HG02678 (cell line): ENCODE results near the gene PRKCE.
A peak's percentile ranks its signal among the peaks of the same experiment; 100 is the strongest.

ENCODE experiments used
- ATAC-seq: cut with Tn5 transposase; IDR thresholded peaks from one replicate; pipeline ENCODE4 v1.9.1; 2021; ENCODE audit warnings: mild to moderate bottlenecking, moderate library complexity; ENCODE audit not compliant: unreplicated experiment

The PRKCE gene

DNA sequence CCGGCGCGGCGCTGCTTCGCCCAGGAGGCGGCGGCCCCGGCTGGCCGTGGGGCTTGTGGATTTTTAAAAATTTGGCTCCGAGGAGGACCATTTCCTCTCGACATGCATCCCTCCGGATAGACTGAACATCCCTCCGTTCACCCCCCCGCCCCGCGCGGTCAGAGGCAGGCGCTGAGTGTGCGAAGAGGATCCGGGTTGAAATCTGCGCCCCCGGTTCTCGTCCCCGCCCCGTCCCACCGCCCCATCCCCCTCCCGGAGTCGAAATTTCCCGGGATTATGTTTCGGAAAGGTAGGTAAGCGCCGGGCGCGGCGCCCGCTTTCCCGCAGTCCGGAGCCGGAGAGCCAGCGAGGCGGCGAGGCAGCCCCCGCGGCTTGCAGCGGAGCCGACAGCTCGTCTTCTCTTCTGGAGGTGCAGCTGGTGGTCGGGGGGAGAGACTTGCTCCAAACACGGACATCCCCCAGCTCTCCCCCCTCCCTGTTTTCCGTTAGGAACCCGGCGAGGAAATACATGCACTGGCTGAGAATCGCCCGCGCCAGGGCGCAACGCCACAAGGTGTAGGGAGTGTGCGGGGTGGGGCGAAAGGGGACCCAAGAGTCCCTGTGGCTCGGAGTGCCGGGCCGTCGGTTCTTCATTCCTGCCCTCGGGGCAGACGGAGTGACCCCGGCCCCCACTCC, at the start of gene PRKCE:
Gene PRKCE (plus strand): TSS at position 261 of the 675 bp plus-strand sequence.
- peak; percentile 19 for ATAC-seq

DNA sequence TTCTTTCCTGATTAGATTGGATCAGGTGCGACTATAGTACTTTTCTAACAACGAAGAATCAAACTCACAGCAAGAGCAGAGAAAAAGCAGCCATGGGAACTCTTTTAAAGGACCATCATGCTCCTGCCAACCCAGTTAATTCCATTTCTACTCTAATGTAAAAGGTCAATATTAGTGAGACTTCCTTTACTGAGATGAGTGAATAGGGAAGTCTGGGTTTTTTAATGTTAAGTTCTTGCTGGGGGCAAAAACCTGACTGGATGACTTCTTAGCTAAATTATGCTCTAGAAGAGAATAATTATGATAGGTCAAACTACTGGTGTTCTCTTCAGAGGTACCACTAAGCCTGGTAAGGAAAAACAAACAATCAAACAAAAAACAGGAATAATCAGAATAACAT, 48.9 kb upstream of the PRKCE start:
- ATAC-seq: no peak

DNA sequence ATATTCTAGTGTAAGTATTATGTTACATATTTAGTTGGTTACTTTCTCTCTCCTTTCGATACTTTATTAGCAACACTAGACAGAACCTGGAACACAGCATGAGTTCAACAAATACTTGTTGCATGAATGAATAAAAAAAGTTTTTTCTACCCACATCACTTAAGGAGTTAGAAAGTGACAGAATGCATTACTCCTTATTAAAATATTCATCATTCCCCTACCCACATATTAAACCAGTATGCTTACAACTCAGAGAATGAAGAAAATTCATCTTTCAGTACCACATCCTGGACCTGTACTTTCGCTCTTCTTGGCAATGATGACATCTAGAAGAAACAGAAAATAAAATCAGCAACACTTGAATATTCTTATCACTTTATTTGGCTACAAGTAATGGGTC, 46.4 kb upstream of the PRKCE start:
- ATAC-seq: no peak

DNA sequence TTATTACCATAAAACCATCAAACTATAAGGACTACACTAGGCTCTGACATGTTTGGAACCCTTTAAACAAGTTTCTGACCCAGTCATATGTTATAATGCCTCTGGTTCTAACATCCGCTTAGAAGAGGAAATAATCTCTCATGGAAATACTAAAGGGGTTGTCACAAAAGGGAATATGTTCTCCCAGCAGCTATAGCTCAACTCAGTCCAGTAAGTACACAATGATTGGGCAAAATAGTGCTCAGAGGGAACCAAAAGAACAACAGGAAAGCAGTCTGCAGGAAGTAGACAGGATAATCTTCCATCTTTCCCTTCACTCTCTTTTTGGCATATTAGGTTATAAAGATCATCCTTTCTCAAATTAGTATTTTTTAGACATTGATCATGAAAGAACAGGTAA, 44.7 kb upstream of the PRKCE start:
- no peak for ATAC-seq

DNA sequence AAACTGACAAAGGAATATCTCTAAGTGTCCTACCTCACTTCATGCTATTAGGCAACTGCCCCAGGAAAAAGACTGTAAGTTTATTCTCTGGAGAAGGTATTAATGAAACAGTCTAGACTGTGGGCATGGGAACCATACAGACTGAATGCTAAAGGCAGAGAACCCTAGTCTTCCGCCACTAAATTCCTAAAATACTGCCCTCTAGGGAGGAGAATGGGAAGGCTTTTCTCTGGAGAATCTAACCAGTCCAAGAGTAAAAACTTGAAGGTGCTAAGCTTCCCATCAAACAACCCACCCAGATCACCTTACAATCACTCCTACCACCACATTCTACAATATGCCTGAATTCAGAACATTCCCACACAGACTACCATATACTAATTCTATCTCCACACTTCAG, 43.8 kb upstream of the PRKCE start:
- no peak for ATAC-seq

DNA sequence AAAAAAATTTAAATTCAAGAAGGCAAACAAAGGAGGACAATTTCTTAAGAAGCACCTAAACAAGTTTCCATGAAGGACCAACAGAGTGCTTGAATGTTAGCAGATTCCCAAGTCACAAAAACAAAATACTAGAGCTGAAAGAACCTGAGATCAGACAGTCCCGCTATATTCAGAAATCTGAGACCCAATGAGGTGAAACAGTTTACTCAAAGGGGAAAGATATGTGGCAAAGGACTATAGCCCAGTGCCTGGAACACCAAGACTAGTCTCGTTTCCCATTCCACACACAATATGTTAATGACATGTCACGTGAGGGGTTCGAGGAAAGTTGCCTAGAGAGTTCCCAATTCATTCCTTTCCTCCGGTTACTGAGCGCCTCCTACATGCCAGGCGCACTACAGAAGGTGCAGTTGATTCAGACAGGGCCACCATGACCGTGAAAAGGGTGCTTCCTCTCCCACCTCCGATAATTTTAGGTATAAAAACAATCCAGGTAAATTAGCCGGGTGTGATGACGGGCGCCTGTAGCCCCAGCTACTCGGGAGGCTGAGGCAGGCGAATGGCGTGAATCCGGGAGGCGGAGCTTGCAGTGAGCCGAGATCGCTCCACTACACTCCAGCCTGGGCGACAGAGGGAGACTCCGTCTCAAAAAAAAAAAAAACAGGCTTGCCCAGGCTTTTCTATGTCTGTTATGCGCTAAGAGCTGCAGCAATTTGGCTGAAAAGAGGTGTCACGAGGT, 41.0 kb upstream of the PRKCE start:
- ATAC-seq: peak; percentile 37

DNA sequence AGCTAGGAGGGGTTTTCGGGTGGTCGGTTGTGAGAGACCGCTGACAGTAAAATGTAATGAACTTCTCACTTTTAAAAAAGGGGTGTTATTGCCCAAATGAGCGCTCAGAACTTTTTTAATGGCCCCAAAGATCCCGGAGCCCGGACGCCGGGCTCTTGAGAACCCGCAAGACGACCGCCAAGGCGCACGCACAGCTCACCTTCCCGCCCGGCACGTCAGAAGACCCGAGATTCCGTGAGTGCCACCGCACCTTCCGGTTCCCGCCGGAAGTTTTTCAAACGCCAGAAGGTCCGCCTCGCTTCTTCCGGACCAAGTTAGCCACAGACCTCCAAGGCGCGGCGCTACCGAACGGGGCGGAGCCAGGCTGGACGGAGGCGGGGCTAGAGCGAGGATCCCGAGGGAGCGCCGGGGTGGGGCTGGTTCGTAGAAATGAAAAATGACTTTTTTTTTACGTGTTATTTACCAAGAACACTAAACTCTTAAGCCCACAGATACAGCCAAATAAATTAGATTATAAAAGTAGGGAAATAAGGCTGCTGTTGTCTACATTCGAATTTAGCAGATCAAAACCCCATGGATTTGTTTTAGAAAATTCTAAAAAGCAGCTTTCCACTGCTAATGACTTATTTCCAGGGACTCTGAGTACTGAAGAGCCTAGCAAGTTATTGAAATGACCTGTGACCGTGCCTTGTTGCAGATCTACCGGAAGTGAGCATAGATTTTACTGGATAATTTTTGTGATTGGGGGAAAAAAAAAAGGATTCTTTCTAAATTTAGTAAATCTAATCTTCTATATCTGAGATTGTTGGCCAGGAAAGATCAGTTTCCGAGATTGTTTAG, 40.2 kb upstream of the PRKCE start, which contains the start of gene SRBD1:
Gene SRBD1 (minus strand): TSS at position 248 of the 840 bp plus-strand sequence. CDS start 5,826 bp downstream, outside the sequence.
- peak; percentile 94 for ATAC-seq

DNA sequence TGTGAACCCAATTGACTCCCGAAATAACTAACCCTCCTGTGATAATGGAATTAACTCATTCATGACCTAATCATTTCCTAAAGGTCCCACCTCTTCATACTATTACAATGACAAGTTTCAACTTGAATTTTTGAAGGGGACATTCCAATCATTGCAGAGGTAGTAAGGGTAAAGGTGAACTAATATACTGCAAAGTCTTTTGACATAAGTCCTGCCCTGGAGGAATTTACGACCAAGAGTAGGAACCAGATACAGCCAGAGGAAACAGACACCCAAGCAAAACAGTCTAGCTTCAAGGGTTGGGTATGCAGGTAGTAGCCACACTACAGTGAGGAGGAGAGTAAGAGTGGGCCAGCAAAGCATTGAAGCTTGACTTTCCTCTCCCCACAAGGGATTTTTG, 39.2 kb upstream of the PRKCE start:
- ATAC-seq: no peak

DNA sequence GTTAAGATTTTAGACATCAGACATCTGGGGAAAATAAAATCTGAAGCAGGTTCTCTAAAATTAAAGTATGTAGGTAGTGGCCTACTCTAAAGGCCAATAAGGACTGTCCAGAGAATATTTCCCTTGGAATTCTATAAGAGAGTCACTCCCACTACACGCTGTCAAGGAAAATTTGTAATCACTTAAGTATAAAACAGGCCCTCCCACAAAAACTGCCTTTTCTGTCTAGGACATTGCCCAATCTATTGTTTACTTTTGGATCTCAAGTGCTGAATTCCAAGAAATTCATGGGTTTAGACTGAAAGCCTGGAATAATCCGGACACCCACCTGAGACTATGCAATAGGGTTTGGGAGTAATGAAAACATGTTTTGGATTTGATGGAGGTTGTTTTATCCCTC, 38.7 kb upstream of the PRKCE start:
- ATAC-seq: no peak

DNA sequence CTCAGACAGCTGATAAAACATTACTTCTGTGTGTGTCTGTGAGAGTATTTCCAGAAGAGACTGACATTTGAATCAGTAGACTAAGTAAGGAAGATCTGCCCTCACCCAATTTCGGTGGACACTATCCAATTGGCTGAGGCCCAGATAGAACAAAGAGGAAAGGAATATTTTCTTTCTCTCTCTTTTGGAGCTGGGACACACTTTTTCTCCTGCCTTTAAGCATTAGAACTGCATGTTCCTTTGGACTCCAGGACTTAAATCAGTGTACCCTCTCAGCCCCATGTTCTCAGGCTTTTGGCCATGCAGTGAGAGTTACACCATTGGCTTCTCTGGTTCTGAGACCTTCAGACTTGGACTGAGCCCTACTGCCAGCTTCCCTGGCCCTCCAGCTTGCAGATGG, 37.1 kb upstream of the PRKCE start:
- no peak for ATAC-seq

DNA sequence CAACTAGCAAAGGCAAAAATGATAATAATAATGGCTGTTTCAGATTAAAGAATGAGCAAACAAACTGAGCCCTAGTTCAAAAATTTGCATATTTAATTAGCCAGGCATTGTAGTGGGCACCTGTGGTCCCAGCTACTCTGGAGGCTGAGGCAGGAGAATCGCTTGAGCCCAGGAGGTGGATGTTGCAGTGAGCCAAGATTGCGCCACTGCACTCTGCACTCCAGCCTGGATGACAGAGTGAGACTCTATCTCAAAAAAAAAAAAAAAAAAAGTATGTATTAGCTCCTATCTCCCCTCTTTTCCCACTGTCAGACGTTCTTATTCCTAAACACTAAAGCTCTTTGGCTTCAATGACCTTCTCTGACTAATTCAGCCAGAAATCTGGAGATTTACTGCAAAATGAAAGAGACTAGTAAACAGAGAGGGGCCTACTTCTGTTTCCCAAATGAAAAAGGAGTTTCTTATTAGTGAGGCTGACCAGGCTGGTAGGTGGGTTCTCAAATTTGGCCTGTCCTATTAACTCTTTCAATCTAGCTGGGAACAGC, 36.5 kb upstream of the PRKCE start:
- ATAC-seq: no peak

DNA sequence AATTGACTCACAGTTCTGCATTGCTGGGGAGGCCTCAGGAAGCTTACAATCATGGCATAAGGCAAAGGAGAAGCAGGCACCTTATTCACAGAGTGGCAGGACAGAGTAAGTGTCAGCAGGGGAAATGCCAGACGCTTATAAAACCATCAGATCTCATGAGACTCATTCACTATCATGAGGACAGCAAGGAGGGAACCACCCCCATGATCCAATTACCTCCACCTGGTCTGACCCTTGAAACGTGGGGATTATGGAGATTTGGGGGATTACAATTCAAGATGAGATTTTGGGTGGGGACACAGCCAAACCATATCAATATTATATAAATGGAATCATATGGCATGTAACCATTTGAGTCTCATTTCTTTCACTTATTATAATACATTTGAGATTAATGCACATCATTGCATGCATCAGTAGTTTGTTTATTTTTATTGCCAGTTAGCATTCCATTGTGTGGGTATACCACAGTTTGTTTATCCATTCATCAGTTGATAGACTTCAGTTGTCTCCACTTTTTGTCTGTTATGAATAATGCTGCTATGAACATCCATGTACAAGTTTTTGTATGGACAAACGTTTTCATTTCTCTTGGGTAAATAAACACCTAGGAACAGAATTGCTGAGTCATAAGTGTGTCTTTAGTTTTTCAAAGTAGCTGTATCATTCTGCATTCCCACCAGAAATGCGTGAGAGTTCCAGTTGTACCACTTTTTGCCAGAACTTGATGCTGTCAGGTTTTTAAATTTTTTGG, 34.6 kb upstream of the PRKCE start:
- no peak for ATAC-seq

DNA sequence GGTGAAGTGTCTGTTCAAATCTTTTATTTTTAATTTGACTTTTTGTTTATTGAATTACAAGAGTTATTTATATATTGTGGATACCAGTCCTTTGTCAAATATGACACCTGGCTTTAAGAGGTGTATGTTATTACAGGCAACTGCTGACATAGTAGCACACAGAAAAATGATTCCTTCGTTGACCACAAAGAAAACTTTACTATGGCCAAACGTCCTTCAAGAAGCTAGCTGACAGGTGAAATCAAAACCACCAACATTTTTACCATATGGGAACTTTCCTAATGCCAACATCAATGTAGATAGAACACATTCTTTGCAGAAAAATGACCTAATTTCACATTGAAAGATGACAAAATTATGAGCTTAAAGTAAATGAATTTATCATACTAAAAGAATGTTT, 34.0 kb upstream of the PRKCE start:
- ATAC-seq: no peak

DNA sequence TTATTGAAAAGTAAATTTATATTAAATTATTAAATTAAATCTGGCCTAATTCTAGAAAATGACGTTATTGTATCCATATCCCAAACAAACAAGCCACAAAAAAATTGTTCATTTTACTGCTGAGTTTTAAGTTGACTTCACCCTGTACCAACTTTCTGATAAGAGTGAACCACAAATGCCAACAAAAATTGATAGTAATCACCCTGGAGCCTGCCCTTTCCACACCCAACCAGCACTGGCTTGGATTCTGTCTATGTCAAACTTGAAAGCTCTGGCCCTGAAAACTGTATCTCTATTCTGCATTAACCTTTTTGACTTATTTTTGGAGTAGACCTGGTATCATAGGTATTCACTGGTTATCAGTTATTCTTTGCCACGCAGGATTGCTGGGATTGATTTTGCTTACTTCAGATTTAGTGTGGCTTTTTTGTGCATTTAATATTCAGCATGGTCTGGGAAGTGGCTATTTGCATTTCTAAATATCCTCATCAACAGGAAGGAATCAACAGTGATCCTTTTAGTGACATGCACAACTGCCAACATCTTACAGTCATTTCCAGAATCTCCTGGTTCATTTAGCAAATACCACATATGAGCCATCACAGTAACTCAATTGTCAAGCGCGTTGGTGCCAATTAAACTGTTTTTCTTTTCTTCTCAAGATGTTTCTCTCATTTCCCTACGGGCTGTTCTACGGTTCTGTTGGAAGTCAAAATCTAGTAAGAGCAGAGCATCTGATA, 29.0 kb upstream of the PRKCE start:
- ATAC-seq: no peak

DNA sequence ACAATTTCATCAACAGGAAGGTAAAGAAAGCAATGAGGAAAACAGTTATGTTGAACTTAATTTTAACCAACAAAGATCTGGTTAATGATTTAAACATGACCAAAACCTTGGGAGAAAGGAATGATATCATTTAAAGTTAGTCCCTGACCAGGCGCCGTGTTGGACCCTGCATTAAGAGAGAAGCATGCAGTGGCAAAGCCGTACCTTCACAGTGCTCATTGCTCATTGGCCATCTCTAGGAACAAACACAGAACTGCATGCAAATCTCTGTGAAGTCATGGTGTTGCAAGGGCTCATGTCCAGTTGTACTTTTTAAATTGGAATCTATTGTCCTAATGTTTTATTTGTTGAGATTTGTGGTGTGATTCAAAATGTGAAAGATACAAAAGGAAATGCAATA, 28.4 kb upstream of the PRKCE start:
- ATAC-seq: no peak

DNA sequence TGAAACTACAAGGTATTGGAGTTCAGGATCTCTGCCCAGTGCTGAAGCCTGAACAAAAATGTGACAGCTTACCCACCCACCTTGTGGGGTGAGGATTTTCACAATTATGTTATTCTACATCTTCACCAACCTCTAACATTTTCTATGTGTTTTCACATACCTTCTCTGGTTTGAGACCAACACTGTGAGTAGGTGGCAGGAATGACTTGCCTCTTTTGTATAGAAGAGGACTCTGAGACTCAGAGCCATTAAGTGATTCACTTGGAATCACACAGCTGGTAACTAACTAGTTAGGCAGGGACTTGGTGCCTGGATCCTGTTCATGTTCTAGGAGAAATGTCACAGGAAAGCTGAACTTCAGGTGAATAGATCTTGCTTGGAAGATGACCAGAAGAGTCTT, 25.7 kb upstream of the PRKCE start:
- no peak for ATAC-seq

DNA sequence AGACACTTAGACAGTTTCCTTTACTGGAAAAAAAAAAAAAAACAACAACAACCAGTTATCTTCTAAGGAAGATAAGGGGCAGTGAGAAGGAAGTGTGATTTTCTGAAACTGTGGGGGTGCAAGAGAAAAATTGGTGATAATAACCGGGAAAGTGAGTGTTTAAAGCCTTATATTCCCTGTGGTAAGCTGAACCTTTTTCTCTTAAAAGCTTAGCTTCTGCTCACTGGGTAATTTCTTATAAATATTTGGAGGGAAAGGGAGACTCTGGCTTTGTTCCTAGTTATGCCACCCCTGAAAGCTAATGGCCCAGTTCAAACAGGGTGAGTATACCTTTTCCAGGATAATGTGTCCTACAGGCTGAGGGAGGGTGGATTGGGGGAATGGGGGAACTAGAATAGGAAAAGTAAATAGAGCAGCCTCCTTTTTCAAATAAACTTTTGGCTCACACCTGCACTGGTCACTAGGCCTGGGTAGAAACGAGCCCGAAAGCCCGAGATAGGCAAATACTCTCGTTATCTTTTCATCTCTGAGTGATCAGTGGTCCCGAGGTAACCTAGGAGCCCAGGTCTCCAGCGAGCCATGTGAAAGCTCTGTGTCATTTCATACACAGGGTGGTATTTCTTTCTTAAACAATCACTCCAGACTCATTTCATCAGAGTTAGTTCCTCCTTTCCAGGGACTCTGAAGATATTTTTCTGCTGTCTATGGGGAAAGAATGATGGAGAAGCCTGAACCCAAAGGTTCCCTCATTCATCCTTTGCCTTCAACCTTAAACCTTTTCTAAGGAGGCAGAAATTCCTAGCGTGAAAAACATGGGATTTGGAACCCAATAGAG, 24.9 kb upstream of the PRKCE start:
- ATAC-seq: no peak

DNA sequence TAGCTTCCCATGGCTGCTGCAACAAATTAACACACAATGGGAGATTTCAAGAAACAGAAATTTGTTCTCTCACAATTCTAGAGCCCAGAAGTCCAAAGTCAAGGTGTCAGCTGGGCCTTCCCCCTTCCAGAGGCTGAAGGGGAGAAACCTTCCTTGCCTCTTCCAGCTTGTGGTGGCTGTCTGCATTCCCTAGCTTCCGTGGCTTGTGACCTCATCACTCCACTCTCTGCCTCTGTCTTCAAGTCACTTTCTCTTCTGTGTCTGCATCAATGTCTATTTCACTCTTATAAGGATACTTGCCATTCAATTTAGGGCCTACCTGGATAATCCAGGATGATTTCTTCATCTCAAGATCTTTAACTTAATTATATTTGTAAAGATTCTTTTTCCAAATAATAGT, 23.6 kb upstream of the PRKCE start:
- no peak for ATAC-seq

DNA sequence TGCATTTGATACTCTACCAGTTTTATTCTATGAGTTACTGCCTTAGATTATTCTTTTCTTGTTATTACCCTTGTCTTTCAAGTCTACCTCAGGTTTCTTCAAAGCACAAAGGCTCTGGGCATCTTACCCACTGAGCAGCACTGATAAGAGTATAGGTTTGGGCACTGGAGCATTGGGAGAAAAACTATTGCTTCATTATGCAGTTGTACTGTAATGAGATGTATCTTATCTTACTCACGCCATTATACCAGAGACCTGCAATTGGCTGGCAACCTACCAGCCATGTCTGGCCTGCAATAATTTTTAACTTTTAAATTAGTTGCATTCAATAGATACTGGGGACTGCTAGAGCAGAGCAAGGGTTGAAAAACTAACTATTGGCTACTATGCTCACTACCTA, 21.5 kb upstream of the PRKCE start:
- no peak for ATAC-seq
